Right lobe of liver (tissue), 6 donors: ENCODE data around the gene CPNE1. TPM values are rescaled to one million over a fixed set of nuclear protein-coding genes. Genes with fewer than 3 reads are reported as not detected.

ENCODE experiments used
- ATAC-seq, 4 donors: fragments of 200-7000 bp; cut with Tn5 transposase; one replicate each; pipeline ENCODE4 v1.9.1; 2020; ENCODE audit warnings: mild to moderate bottlenecking in 4 of 4, moderate library complexity in 4 of 4
- DNase-seq, 3 donors: peaks; one replicate each; pipeline ENCODE4 v3.0.0-alpha.2; 2020
- H3K27ac ChIP-seq, 3 donors: fragments of 200-600 bp; one replicate each; pipeline ENCODE4 v1.8.0; 2022
- H3K27me3 ChIP-seq, 2 donors: fragments of 200-600 bp; one replicate each; pipeline ENCODE4 v1.8.0; 2022
- H3K36me3 ChIP-seq, 4 donors: fragments of 200-600 bp; sonication (generic) in 1 of 4; one replicate each; pipeline versions ENCODE4 v1.5.1 to v1.8.0; 2017 to 2022; ENCODE audit warnings: control low read depth in 1 of 4
- H3K4me1 ChIP-seq, 4 donors: fragments of 200-600 bp; sonication (generic) in 1 of 4; one replicate each; pipeline versions ENCODE4 v1.5.1 to v1.8.0; 2017 to 2022; ENCODE audit warnings: control low read depth in 1 of 4
- H3K4me3 ChIP-seq, 3 donors: fragments of 200-600 bp; one replicate each; pipeline ENCODE4 v1.8.0; 2022
- H3K9me3 ChIP-seq, 4 donors: fragments of 200-600 bp; sonication (generic) in 1 of 4; one replicate each; pipeline versions ENCODE4 v1.5.1 to v1.8.0; 2017 to 2022; ENCODE audit warnings: control low read depth in 1 of 4
- CTCF ChIP-seq, 4 donors: fragments of 200-600 bp in 3 of 4; fragments of 450-650 bp in 1 of 4; IDR thresholded peaks; one replicate each; pipeline versions ENCODE4 v1.5.1 to v1.8.0; 2016 to 2022; ENCODE audit warnings: antibody characterized with exemption in 4 of 4, mild to moderate bottlenecking in 2 of 4
- POLR2A ChIP-seq: fragments of 450-650 bp; IDR thresholded peaks from one replicate; pipeline ENCODE4 v1.6.1; 2017; ENCODE audit warnings: antibody characterized with exemption, mild to moderate bottlenecking
- WGBS: methylation state at CpG from one replicate; pipeline ENCODE4 v1.1.6; 2018; ENCODE audit warnings: low coverage, low lambda C conversion rate; ENCODE audit not compliant: insufficient coverage; ENCODE audit errors: missing lambda C conversion rate; 5-methylcytosine and 5-hydroxymethylcytosine counted together
- intact Hi-C, 2 donors: fragments of 100-400 bp; cut with DNase I; formaldehyde crosslinking; loops; one replicate each; pipeline versions ENCODE4 v1.11.2 to v1.14.1; 2022
- total RNA-seq, 6 experiments: library from RNA; depleted of rRNA in 2 of 6; stranded (reverse); fragments of >200 nt in 2 of 6; fragmentation: NEBNext Ultra II Directional in 3 of 6; extraction: Animal tissue kit (Norgen Biotek cat#: 25700) in 3 of 6; gene quantifications; one replicate each; pipeline versions ENCODE4 v1.1.0 to v1.2.4, GENCODE V29; 2016 to 2023
- donor health status: DM: no; HTN: yes; CAD: no.
- donor health status: DM: no; HTN: no; CAD: no.
- donor health status: DM: no; HTN: no; CAD: no.
- donor health status: DM: no; HTN: yes; CAD: no.
- donor health status: DM: no; HTN: yes; CAD: no.

CPNE1 gene
- total RNA-seq, 6 experiments from 2014 or later = 35.5 to 72.0 (median 53.3) TPM

GRCh38 chr20:35669681-35670080 lies 5.0 kb upstream of the CPNE1 start:
- H3K4me3 ChIP-seq = no peak overlapping the region

GRCh38 chr20:35669221-35669620 lies 4.5 kb upstream of the CPNE1 start:
- peaks cover 0 to 58% (median 16%) of the 10 kb centered on the region in 4 donors for H3K36me3 ChIP-seq
- H3K4me1 ChIP-seq = no peaks in the 10 kb centered on the region
- no peaks in the 10 kb centered on the region for H3K27me3 ChIP-seq
- no peaks in the 10 kb centered on the region for H3K9me3 ChIP-seq
- TF ChIP-seq POLR2A = no peak
- TF ChIP-seq CTCF (IDR thresholded peaks at IDR 0.05) = no peak
- WGBS = 87% methylated on average over 4 of the region's 5 CpGs
- no peak for ATAC-seq
- DNase-seq = no peak
- H3K4me3 ChIP-seq = no peak overlapping the region
- no peak overlapping the region for H3K27ac ChIP-seq
- intact Hi-C loops = no loop called here

More at GRCh38 chr20:35669681-35670080, 5.0 kb upstream of the CPNE1 start:
- peaks cover 0 to 62% (median 17%) of the 10 kb centered on the region in 4 donors for H3K36me3 ChIP-seq
- DNase-seq (no peak), ATAC-seq (no peak)
- TF ChIP-seq POLR2A (no peak), CTCF (IDR thresholded peaks at IDR 0.05) (no peak)
- H3K9me3 ChIP-seq = no peaks in the 10 kb centered on the region
- H3K27ac ChIP-seq = no peak overlapping the region
- H3K4me1 ChIP-seq = no peaks in the 10 kb centered on the region
- no CpG with 5 or more reads among the region's 1 CpG for WGBS
- intact Hi-C loops = no loop called here
- H3K27me3 ChIP-seq = no peaks in the 10 kb centered on the region

GRCh38 chr20:35665949-35666288 lies 1.2 kb upstream of the CPNE1 start:
- Histone ChIP-seq H3K27me3 (no peaks in the 10 kb centered on the region), H3K4me1 (peaks cover 0 to 25% (median 10%) of the 10 kb centered on the region in 4 donors), H3K9me3 (no peaks in the 10 kb centered on the region), H3K27ac (no peak overlapping the region), H3K4me3 (no peak overlapping the region), H3K36me3 (peaks cover 0 to 26% (median 4%) of the 10 kb centered on the region in 4 donors)
- WGBS = 99% methylated on average over 12 of the region's 17 CpGs
- TF ChIP-seq POLR2A (no peak), CTCF (IDR thresholded peaks at IDR 0.05) (no peak)
- intact Hi-C loops = no loop called here
- no peak for DNase-seq
- no peak for ATAC-seq

- WGBS = under 1% methylated on average over 27 of the region's 28 CpGs
- TF ChIP-seq POLR2A (no peak), CTCF (IDR thresholded peaks at IDR 0.05) (no peak)
- Histone ChIP-seq H3K4me3 (peak overlapping the region; percentile 80 to 93 (median 93)), H3K4me1 (peaks cover 0 to 35% (median 12%) of the 10 kb centered on the region in 4 donors), H3K9me3 (no peaks in the 10 kb centered on the region), H3K27ac (peak overlapping the region; percentile 97 to 100 (median 98)), H3K27me3 (no peaks in the 10 kb centered on the region), H3K36me3 (peaks cover 0 to 5% (median 0%) of the 10 kb centered on the region in 4 donors)
- peak; percentile 32 to 46 (median 43) for ATAC-seq
- DNase-seq = peak; percentile 55 to 59 (median 58)
- intact Hi-C loops = no loop called here
Observed at GRCh38 chr20:35663516-35664465, 909 bp downstream of the CPNE1 start.
